Measurements from ENCODE around the gene SDE2. TPM values are rescaled to one million over a fixed set of nuclear protein-coding genes. Genes with fewer than 3 reads are reported as not detected.
"Not testable (repeated sequence)": the region's sequence is repeated elsewhere in the genome, so short reads cannot be mapped to it uniquely, and the experiment has no call there.

The SDE2 gene
- total RNA-seq, 1 donor from 2014 or later = 32.5 TPM

DNA sequence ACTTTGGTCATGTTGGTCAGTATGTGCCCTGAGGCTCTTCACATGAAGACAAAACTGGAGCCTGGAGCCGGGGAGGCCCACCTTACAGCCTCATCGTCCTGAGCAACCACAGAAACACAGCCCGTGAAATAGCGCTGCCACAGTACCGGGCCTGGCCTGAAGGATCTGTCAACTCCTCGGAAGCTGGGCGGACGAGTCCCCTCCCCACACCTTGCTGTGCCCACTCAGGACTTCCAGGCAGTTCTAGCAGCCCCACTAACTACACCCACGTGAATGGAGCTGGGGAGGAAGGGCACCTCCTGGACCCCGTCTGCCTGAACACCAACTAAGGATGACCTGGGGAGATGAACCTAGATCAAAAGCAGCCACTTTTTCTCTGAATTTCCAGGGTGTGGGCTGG is 24.7 kb downstream of the SDE2 start:
- no peak for DNase-seq

DNA sequence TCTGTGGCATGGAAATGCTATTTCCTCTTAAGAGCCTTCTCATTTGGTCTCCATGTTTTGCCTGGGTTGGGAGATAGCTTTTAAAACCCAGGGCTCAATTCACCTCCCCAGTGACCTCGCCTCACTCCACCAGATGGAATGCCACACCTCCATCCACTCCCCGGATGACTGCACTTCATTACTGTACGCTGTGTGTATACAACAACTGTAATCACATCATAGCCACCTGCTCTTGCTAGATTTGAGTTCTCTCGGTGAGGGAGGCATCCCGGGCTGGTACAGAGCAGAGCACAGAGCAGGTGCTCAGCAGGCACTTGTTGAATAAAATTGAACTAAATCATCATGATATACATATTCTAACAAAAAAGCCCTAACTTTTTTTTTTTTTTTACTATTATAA is 26.0 kb downstream of the SDE2 start:
- DNase-seq = no peak

DNA sequence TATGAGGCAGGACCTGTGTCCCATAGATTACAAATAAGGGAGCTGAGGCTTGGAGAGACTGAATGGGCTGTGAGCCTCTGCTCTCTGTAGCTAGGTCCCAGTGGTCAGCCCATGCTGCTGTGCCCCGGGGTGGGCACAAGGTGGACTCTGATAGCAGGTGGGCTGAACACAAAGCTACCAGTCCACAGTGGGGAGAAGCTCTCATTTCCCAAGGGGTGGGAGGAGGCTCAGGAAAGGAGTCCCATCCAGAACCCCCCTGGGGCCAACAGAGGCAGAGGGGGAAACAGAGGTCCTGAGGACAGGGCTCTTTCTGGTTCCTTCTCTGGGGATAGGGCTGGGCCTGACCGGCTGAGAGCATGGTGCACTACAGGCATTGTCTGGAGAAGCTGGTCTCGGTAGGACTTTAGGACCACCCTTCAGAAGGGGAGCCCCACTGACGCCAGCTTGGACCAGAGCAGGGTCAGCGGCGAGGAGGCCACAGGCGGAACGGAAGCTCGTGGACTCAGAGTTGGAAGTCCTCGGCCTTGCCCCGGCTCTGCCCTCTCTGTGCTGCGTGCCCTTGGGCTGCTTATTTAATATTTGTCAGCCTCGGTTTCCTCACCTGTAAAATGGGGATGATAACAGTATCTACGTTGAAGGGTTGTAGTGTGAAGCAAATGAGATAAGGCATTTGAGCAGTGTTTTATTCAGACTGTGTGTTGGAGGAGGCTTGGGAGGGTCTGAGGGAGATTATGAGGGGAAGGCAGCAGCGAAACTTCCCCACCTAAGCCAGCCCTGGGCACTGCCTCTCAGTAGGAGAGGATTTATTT is 26.6 kb downstream of the SDE2 start:
- DNase-seq = no peak

DNA sequence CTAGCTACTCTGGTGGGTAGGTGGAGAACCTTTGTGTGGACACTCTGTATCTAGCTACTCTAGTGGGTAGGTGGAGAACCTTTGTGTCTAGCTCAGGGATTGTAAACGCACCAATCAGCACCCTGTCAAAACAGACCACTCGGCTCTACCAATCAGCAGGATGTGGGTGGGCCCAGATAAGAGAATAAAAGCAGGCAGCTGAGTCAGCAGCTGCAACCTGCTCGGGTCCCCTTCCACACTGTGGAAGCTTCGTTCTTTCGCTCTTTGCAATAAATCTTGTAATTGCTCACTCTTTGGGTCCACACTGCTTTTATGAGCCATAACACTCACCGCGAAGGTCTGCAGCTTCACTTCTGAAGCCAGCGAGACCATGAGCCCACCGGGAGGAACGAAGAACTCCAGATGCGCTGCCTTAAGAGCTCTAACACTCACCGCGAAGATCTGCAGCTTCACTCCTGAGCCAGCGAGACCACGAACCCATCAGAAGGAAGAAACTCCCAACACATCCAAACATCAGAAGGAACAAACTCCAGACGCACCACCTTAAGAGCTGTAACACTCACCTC is 28.5 kb downstream of the SDE2 start:
- not testable (repeated sequence) for DNase-seq

DNA sequence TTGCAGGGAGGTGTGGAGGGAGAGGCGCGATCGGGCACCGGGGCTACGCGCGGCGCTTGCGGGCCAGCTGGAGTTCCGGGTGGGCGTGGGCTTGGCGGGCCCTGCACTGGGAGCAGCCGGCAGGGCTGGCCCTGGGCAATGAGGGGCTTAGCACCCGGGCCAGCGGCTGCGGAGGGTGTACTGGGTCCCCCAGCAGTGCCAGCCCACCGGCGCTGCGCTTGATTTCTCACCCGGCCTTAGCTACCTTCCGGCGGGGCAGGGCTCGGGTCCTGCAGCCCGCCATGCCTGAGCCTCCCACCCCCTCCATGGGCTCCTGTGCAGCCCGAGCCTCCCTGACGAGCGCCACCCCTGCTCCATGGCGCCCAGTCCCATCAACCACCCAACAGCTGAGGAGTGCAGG is 29.4 kb downstream of the SDE2 start:
- DNase-seq = not testable (repeated sequence)

DNA sequence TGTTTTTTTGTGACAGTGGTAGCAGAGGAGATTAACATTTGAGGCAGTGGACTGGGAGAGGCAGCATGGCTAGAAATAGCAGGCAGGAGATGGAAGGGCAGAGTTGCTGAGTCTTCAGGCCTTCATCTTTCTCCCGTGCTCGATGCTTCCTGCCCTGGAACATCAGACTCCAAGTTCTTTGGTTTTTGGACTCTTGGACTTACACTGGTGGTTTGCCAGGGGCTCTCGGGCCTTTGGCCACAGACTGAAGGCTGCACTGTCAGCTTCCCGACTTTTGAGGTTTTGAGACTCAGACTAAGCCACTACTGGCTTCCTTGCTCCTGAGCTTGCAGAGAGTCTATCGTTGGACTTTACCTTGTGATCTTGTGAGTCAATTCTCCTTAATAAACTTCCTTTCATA is 33.9 kb downstream of the SDE2 start:
- no peak for DNase-seq

DNA sequence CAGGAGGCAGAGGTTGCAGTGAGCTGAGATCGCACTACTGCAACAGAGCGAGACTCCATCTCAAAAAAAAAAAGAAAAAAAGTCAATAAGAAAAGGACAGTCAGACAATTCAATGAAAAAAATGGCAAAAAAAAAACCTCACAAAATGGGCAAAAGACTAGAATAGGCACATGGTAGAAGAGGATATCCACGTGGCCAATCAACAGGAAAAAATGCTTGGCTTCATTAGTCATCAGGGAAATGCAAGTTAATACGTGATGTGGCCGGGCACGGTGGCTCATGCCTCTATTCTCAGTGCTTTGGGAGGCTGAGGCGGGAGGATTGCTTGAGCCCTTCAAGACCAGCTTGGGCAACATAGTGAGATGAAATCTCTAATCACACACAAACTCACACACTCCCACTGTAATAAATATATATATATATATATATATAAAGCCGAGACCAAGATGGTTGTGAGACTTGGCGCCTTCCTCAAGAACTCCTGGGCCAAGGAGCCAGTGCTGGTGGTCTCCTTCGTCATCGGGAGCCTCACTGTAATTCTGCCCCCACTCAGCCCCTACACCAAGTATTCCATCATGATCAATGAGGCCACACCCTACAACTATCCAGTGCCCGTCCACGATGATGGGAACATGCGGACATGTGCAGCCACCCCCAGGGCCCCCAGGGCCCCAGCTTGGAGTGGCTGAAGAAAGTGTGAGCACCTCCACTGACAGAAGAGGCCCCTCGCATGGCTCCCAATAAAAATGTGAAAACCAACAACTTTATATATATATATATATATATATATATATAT is 35.2 kb downstream of the SDE2 start:
- no peak for DNase-seq

DNA sequence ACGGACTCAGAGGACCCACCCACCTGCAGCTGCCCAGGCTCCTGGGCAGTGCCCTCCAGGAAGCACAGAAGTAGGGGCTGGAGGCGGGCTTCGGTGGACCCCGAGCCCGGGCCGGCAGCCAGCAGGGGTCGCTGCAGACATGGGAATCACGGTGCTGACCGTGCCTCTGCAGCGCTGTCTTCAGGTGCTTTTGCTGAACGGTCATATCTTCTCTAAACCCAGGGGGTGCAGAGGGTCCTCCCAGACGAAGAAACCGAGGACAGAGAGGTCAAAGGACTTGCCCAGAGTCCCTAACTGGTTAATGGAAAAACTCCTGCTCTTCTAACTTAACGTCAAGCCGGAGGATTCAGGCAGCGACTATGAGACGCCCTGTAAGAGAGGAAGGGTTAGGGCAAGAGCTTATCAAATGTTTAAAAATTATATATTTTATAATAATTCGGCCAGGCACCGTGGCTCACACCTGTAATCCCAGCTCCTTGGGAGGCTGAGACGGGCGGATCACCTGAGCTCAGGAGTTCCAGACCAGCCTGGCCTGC is 36.6 kb downstream of the SDE2 start:
- peak; percentile 59 for DNase-seq

DNA sequence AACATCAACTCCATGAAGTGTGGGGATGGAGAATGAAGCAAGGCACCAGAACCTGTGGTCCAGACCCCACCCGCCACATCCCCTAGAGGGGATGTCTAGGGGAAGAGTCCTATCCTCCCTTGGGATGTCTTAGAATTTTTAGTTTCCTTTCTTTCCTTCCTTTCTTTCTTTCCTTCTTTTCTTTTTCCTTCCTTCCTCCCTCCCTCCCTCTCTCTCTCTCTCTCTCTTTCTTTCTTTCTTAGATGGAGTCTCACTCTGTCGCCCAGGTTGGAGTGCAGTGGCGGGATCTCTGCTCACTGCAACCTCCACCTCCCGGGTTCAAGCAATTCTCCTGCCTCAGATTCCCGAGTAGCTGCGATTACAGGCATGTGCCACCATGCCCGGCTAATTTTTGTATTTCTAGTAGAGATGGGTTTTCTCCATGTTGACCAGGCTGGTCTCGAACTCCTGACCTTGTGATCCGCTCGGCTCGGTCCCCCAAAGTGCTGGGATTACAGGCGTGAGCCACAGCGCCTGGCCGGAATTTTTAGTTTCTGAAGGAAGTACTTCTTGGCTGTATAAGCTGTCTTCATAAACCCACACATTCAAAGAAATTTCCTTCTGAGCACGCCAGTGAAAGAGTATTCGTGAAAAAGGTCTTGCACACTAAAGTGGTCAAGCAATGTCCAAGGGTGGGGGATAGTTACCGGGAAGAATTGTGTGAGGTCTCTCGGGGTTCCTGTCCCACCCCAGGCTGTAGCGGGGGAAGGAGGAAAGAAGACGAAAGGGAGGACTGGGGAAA is 37.3 kb downstream of the SDE2 start:
- no peak for DNase-seq

DNA sequence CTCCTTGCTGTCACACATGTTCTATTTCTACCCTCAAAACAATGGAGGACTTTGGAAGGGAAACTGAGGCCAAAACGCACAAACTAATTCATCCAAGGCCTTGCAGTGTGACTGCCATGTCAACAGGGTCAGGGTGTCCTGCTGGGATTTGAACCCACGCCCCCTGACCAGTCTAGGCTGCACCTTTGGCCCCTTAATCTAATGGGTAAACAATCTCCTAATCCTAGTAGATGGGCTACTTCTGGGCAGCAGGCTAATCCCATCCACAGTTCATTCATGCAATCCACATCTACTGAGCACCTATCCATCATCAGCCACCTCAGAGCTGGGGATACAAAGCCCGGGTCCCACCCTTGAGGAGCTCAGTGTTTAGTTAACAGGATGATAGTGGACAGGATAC is 41.1 kb downstream of the SDE2 start:
- DNase-seq = no peak

DNA sequence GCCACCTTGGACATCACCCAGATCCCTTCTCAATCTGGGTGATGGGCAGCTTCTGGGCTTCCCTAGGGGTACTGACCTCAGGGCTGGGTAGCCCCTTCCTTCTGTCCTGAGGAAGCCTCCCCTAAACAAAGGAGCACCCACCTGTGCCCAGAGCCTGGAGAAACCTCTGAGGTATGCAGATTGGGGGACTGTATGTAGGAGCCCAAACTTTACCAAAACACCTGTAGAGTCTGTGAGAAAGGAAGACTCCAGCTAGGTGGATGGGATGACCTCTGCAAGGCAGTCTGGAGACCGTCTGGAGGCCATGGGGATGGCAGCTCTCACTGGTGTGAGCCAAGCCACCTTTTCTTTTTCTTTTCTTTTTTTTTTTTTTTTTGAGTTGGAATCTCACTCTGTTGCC is 44.4 kb downstream of the SDE2 start:
- DNase-seq = no peak

DNA sequence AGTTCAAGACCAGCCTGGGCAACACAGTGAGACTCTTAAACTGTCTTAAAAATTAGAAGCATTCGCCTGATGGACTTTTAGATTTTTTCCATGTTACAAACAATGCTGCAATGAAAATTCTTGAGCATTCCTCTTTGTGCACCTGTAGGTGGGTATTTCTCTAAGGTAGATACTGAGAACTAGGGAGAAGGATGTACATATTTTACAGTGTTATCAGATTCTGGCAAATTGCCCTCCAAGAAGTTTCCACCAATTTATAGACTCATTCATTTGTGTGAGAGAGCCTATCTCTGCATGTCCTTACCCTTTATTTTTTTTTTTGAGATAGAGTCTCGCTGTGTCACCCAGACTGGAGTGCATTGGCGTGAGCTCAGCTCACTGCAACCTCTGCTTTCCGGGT is 45.8 kb downstream of the SDE2 start:
- no peak for DNase-seq

DNA sequence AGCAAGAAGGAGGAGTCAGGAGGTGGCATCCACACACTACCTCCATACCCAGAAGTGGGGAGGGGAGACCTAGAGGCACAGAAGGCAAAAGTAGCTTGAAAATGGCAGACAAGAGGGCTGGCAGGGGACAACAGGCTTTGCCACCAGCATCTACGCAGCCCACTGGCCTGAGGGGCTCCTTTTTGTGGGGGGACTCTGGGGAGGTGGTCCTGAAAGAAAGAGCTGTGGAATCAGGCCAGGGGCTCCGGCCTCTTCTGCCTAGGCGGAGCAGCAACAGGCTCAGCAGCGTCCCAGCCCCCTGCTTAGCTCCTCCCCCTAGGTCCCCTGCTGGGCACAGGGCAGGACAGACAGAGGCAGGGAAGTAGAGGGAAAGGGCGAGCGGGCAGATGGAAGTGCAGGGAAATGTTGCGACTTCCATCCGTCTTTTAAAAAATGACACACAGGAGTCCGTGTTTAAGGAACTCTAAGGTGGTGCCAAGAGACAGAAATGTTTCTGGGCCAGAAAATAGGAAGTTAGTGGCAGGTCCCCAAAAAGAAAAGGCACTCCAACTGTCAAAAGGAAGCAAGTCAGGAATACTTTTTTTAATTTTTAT is 48.1 kb downstream of the SDE2 start:
- no peak for DNase-seq

DNA sequence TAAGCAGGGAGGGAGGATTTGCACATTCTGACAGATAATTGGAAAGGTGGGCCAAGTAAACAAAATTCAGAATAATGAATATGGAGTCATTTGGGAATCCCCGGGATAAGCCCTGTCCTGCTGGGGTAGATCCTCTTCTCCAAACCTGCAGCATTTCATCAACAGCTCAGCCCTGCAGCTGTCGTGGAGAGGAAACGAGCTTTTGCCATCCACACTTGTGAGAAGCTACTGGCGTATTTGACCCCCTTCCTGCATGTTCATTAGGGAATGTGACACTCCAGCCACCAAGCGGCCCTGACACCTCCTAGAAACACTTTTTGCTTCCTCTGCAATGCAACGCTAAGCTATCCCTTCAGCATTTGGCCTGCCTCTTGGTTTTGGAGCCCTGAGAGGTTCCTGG is 50.1 kb downstream of the SDE2 start:
- DNase-seq = no peak

DNA sequence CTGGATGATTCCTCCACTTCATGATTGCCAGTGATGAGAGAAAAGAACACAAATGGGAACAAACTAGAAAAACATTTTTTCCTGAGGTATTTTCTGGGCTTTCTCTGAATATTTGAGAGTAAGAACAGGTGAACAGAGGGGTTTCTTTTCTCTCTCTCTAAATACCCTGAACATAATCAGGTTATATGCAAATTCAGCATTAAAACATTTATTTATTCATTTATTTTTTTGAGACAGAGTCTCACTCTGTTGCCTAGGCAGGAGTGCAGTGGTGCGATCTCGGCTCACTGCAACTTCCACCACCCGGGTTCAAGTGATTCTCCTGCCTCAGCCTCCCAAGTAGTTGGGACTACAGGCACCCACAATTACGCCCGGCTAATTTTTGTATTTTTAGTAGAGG is 52.3 kb downstream of the SDE2 start:
- no peak for DNase-seq

DNA sequence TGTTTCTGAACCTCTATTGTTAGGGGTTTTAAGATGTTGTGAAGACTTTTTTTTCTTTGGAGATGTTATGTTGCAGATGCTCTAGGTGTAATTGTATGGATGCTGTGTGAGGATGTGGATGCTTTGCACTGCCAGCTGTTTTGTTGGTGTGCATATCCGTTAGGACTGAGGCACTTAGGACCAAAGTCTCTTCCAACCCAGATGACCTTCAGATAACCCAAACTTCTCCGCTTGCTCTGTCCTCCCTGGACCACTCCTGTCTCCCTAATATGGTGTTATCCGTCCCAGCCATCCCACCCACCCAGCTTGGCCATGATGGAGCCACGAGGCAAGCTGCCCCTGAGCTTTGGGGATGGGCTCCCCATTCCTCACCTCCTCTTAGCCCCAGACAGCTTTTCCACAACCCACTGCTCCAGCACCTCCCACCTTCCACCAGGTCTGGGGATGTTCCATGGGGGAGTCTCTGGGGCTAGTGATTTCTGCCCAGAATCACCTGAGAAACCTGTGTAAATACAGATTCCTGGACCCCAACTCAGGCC is 53.0 kb downstream of the SDE2 start:
- DNase-seq = no peak

DNA sequence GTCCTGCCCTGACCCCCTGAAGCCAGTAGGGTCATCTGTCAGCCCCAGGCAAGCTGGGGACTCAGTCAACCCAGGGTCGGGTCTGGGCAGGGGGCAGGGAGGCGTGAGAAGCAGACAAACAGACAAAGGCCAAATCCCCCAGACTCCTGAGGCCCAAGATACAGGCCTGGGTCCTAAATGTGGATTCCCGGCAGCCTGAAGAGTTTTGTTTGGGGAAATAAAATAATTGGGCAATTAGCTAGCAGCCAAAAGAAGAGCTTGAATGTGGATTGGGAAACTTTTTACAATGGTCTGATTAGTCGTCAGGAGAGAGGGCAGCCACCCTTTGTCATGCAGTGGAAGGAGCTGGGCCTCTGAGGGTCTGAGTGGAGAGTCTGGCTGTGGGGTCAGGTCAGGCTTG is 53.6 kb downstream of the SDE2 start:
- no peak for DNase-seq

DNA sequence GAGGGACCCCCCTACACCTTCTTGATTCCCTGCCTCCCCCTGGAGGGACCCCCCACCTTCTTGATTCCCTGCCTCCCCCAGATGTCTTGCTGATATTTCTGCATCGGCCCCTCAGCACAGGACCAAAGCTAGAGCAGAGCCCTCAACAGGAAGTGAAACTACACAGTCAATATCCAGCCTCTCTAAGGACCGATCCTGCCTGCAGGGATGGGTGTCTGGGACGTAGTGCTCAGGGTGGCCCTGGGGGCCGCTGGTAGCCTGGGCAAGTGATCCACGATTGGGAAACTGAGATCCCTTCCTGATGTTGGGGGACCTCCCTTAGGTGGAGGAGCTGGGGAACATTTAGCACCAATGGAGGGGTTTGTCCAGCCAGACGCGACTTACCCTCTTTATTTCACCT is 54.2 kb downstream of the SDE2 start:
- DNase-seq = no peak

DNA sequence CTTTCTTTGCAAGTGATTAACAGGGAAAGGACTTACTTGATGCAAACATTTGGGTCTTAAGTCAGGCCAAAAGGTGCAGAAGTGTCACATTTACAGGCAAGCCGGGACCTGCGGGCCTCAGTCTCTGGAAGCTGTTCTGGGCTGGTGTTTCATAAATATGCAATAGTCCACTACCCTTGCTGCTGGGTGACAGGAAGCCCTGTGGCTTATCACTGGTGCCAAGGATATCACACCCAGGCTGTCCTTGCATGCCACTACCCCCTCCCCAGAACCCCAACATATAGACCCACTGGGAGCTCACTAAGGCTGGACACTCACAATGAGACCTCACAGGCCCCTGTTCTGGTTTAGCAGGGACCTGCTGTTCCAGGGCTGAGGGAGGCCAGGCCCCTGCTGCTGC is 54.8 kb downstream of the SDE2 start:
- no peak for DNase-seq

DNA sequence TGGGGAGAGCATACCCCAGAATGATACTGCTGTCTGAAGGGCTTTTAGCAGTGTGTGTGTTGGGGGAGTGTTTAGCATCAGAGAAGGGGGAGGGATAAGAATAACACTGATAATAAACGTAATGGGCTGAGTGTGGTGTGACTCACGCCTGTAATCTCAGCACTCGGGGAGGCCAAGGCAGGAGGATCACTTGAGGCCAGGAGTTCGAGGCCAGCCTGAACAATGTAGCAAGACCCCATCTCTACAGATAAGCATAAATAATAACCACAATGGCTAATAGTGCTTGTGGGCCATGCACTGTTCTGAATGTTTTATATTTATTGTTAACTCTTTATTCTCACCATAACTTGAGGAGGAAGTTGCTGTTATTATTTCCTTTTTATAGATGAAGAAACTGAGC is 55.6 kb downstream of the SDE2 start:
- DNase-seq = no peak

DNA sequence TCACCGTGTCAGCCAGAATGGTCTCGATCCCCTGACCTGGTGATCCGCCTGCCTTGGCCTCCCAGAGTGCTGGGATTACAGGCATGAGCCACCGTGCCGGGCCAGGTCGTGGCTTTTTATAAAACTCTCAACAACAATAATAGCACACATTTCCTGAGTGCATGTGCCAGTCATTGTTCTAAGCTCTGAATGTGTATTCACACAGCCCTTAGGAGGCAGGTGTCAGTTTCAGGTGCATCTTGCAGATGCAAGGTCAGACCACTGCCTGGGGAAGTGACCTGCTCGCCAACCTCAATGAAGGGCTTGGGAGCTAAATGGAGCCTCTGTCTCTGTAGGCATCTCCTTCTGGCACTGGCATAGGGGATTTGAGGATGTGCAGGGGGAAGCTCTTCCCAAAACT is 56.6 kb downstream of the SDE2 start:
- DNase-seq = peak; percentile 91

DNA sequence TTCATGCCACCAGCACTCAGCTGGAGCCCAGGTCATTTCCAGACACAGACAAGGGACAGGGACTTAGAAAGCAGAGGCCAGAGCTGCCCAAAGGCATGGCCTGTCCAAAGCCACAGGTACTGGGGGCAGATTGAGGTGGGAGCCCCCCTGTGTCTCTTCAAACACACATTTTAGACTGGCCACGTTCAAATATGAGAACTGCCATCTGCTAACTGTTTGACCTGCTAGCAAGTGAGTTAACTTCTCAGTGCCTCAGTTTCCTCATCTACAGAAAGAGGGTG is 57.3 kb downstream of the SDE2 start:
- no peak for DNase-seq

All from dermis blood vessel endothelial cell (primary cell).